ENCODE results near the gene STIM1.
A peak's percentile ranks its signal among the peaks of the same experiment; 100 is the strongest.
"Not testable (repeated sequence)": the region's sequence is repeated elsewhere in the genome, so short reads cannot be mapped to it uniquely, and the experiment has no call there.

Gene STIM1

GRCh38 chr11:4044976-4045646, 189.6 kb downstream of the STIM1 start:
- H3K4me1 Mint-ChIP-seq = peaks cover 6% of the 10 kb centered on the region
- peak overlapping the region in 1 of 3 experiments; percentile 39 for H3K27ac Mint-ChIP-seq
- H3K36me3 Mint-ChIP-seq (ENCODE audit: low read depth) = no peaks in the 10 kb centered on the region
- no peak overlapping the region for H3K4me3 Mint-ChIP-seq
- TF ChIP-seq CTCF (IDR thresholded peaks at IDR 0.05; ENCODE audit: unreplicated experiment in 3 of 3) = no peak
- no peaks in the 10 kb centered on the region for H3K9me3 Mint-ChIP-seq
- no peaks in the 10 kb centered on the region for H3K27me3 Mint-ChIP-seq (ENCODE audit: low read depth)

GRCh38 chr11:4048340-4048739, 192.9 kb downstream of the STIM1 start:
- peaks cover 6% of the 10 kb centered on the region for H3K4me1 Mint-ChIP-seq
- no peak overlapping the region for H3K27ac Mint-ChIP-seq
- H3K9me3 Mint-ChIP-seq = peaks cover 6% of the 10 kb centered on the region
- H3K36me3 Mint-ChIP-seq (ENCODE audit: low read depth) = peaks cover 8% of the 10 kb centered on the region
- H3K4me3 Mint-ChIP-seq = no peak overlapping the region
- H3K27me3 Mint-ChIP-seq (ENCODE audit: low read depth) = no peaks in the 10 kb centered on the region
- TF ChIP-seq CTCF (IDR thresholded peaks at IDR 0.05; ENCODE audit: unreplicated experiment in 3 of 3) = no peak

GRCh38 chr11:4049006-4049405, 193.5 kb downstream of the STIM1 start:
- Mint-ChIP-seq H3K36me3 (ENCODE audit: low read depth) (peaks cover 8% of the 10 kb centered on the region), H3K9me3 (peaks cover 6% of the 10 kb centered on the region), H3K27me3 (ENCODE audit: low read depth) (no peaks in the 10 kb centered on the region), H3K27ac (no peak overlapping the region), H3K4me3 (no peak overlapping the region), H3K4me1 (peaks cover 4% of the 10 kb centered on the region)
- TF ChIP-seq CTCF (IDR thresholded peaks at IDR 0.05; ENCODE audit: unreplicated experiment in 3 of 3) = no peak

- Mint-ChIP-seq H3K4me3 (no peak overlapping the region), H3K36me3 (ENCODE audit: low read depth) (peaks cover 8% of the 10 kb centered on the region), H3K9me3 (peaks cover 6% of the 10 kb centered on the region), H3K27ac (no peak overlapping the region), H3K27me3 (ENCODE audit: low read depth) (no peaks in the 10 kb centered on the region), H3K4me1 (no peaks in the 10 kb centered on the region)
- no peak for TF ChIP-seq CTCF (IDR thresholded peaks at IDR 0.05; ENCODE audit: unreplicated experiment in 3 of 3)
Measured at GRCh38 chr11:4050138-4050537, 194.7 kb downstream of the STIM1 start.

- H3K4me3 Mint-ChIP-seq; H3K27ac Mint-ChIP-seq; H3K4me1 Mint-ChIP-seq; H3K27me3 Mint-ChIP-seq (ENCODE audit: low read depth); H3K9me3 Mint-ChIP-seq: not testable (repeated sequence)
- H3K36me3 Mint-ChIP-seq (ENCODE audit: low read depth) = peaks cover 11% of the 10 kb centered on the region
Measured at GRCh38 chr11:4053200-4053599, 197.7 kb downstream of the STIM1 start.

GRCh38 chr11:4054643-4055042, 199.2 kb downstream of the STIM1 start:
- Mint-ChIP-seq H3K27me3 (ENCODE audit: low read depth) (no peaks in the 10 kb centered on the region), H3K36me3 (ENCODE audit: low read depth) (peaks cover 15% of the 10 kb centered on the region)

More at GRCh38 chr11:4054643-4055042, 199.2 kb downstream of the STIM1 start:
- H3K9me3 Mint-ChIP-seq = peaks cover 6% of the 10 kb centered on the region
- peaks cover 16% of the 10 kb centered on the region for H3K4me1 Mint-ChIP-seq
- no peak overlapping the region for H3K4me3 Mint-ChIP-seq
- TF ChIP-seq CTCF (IDR thresholded peaks at IDR 0.05; ENCODE audit: unreplicated experiment in 3 of 3) = no peak
- H3K27ac Mint-ChIP-seq = no peak overlapping the region

Data from nephron (organoid).